ENCODE results near the gene ITPR2.

ITPR2 gene

DNA sequence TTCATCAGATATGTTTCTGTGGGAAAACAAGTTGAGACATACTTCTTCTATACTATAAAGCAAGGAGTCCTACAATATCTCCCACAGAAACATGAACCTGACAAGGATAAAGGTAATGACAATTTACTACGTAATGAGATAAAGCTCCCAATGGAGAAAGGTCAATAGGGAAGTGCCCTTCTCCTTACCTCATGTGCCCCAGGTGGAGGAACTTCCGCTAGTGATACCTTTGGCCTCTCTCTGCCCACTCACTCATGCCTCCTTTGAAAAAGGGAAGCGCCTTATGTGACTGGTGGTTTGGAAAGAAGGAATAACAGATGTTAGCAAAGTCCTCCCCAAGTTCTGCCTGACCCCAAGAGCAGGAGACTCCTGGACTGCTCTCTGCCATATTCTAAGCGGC, 305.3 kb downstream of the ITPR2 start:
- Histone ChIP-seq H3K36me3 (ENCODE audit: low read depth) (no peaks in the 10 kb centered on the region), H3K4me3 (ENCODE audit: severe bottlenecking) (no peak overlapping the region), H3K27ac (ENCODE audit: poor library complexity, severe bottlenecking) (no peak overlapping the region), H3K27me3 (ENCODE audit: insufficient read depth, poor library complexity, severe bottlenecking) (no peaks in the 10 kb centered on the region), H3K9me3 (ENCODE audit: severe bottlenecking) (no peaks in the 10 kb centered on the region), H3K4me1 (ENCODE audit: insufficient read depth, poor library complexity, severe bottlenecking) (no peaks in the 10 kb centered on the region)
- DNase-seq (ENCODE audit: low spot score) (no peak), ATAC-seq (ENCODE audit: low read depth) (no peak)
- TF ChIP-seq, protein P1, sequence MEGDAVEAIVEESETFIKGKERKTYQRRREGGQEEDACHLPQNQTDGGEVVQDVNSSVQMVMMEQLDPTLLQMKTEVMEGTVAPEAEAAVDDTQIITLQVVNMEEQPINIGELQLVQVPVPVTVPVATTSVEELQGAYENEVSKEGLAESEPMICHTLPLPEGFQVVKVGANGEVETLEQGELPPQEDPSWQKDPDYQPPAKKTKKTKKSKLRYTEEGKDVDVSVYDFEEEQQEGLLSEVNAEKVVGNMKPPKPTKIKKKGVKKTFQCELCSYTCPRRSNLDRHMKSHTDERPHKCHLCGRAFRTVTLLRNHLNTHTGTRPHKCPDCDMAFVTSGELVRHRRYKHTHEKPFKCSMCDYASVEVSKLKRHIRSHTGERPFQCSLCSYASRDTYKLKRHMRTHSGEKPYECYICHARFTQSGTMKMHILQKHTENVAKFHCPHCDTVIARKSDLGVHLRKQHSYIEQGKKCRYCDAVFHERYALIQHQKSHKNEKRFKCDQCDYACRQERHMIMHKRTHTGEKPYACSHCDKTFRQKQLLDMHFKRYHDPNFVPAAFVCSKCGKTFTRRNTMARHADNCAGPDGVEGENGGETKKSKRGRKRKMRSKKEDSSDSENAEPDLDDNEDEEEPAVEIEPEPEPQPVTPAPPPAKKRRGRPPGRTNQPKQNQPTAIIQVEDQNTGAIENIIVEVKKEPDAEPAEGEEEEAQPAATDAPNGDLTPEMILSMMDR (IDR thresholded peaks at IDR 0.05; ENCODE audit: poor library complexity, severe bottlenecking), result no peak

DNA sequence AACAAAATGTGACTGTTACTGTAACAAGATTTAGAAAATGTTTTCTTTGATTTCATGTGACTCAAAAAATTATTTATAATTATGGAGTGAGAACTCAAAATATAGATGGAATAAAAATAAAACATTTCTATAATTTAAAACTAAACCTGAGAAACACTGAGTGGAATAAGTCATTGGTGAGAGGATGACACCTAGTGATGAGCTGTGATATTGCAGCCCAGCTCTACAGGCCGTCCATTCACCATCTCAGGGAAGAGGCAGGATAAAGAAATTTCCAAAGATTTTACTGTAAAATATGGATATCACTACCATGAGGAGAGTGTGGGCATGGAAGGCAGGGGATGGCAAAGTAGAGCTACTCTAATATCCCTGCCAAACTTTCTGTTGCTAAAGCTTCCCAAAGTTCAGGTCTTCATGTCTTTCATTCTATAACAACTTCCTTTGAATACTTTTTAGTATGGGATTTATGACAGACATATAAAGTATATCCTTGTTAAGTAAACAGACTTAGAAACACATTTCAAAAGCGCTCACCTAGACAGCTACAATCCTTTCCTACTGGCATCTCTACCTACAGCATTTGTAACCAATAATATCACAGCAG, 308.0 kb downstream of the ITPR2 start:
- no peaks in the 10 kb centered on the region for H3K36me3 ChIP-seq (ENCODE audit: low read depth)
- no peaks in the 10 kb centered on the region for H3K9me3 ChIP-seq (ENCODE audit: severe bottlenecking)
- TF ChIP-seq, protein P1 (IDR thresholded peaks at IDR 0.05; ENCODE audit: poor library complexity, severe bottlenecking), result peak; percentile 29
- H3K27me3 ChIP-seq (ENCODE audit: insufficient read depth, poor library complexity, severe bottlenecking), result no peaks in the 10 kb centered on the region
- H3K27ac ChIP-seq (ENCODE audit: poor library complexity, severe bottlenecking), result no peak overlapping the region
- H3K4me1 ChIP-seq (ENCODE audit: insufficient read depth, poor library complexity, severe bottlenecking), result no peaks in the 10 kb centered on the region
- ATAC-seq (ENCODE audit: low read depth) (no peak), DNase-seq (ENCODE audit: low spot score) (no peak)
- H3K4me3 ChIP-seq (ENCODE audit: severe bottlenecking), result no peak overlapping the region

DNA sequence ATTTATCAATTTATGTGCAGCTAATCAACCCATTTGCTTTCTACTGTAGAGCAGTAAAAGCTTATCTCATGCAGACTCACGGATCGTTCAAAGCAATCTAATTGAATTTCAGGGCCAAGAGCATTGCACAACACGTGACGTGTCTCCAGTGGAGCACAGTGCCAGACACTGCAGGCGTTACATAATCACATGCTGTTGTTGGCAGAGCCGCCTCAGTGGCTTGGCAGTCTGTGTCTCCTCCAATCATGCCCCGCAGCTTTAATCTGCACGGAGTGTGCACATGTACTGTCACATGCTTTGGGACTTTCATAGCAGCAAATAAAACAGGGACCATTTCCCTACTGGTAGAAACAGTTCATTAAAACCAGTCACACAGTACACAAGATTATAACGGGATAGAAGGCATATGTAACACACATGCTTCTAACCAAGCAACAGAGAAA, 309.3 kb downstream of the ITPR2 start:
- Histone ChIP-seq H3K27me3 (ENCODE audit: insufficient read depth, poor library complexity, severe bottlenecking) (no peaks in the 10 kb centered on the region), H3K4me3 (ENCODE audit: severe bottlenecking) (no peak overlapping the region), H3K27ac (ENCODE audit: poor library complexity, severe bottlenecking) (no peak overlapping the region), H3K36me3 (ENCODE audit: low read depth) (no peaks in the 10 kb centered on the region), H3K9me3 (ENCODE audit: severe bottlenecking) (no peaks in the 10 kb centered on the region), H3K4me1 (ENCODE audit: insufficient read depth, poor library complexity, severe bottlenecking) (no peaks in the 10 kb centered on the region)
- ATAC-seq (ENCODE audit: low read depth) (peak; percentile 65), DNase-seq (ENCODE audit: low spot score) (peak; percentile 24)
- TF ChIP-seq, protein P1 (IDR thresholded peaks at IDR 0.05; ENCODE audit: poor library complexity, severe bottlenecking), result no peak

DNA sequence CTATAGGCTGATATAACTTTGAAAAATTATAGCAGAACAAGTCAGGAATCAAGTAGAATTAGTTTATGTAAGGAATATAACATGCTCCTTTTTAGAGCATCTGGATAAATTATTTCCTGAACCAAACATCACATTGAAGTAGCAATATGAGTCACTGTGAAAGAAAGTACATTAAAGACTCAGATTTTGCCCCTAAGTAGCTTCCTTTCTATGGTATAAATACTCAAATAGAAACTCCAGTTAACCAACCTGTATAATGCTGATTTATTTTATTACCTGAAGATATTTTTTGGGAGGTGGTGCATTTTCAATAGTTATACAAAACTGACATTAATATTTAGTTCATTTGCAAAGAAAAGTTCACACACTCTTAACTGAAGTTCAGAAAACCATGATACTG, 312.1 kb downstream of the ITPR2 start:
- TF ChIP-seq, protein P1 (IDR thresholded peaks at IDR 0.05; ENCODE audit: poor library complexity, severe bottlenecking), result no peak
- Histone ChIP-seq H3K9me3 (ENCODE audit: severe bottlenecking) (no peaks in the 10 kb centered on the region), H3K27ac (ENCODE audit: poor library complexity, severe bottlenecking) (no peak overlapping the region), H3K4me3 (ENCODE audit: severe bottlenecking) (no peak overlapping the region), H3K36me3 (ENCODE audit: low read depth) (no peaks in the 10 kb centered on the region), H3K4me1 (ENCODE audit: insufficient read depth, poor library complexity, severe bottlenecking) (no peaks in the 10 kb centered on the region), H3K27me3 (ENCODE audit: insufficient read depth, poor library complexity, severe bottlenecking) (no peaks in the 10 kb centered on the region)
- DNase-seq (ENCODE audit: low spot score) (no peak), ATAC-seq (ENCODE audit: low read depth) (no peak)

DNA sequence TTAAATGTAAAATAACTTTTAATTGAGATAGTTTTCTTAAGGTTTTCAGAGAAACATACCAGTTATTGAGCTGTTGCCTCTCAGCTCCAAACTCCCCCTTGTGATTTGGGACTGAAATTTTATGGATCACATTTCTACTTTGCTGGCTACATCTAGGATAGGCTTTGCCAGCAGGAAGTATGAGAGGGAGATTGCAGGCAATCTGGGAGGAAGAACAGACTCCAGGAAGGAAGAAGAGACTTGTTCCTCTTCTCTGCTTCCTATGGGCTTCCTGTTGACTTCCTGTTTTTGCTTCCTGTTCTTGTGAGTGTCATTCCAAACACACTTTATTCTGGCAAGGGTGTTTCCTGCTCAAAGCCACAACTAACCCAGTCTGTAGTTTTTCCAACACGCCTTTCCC, 312.9 kb downstream of the ITPR2 start:
- H3K36me3 ChIP-seq (ENCODE audit: low read depth), result no peaks in the 10 kb centered on the region
- TF ChIP-seq, protein P1 (IDR thresholded peaks at IDR 0.05; ENCODE audit: poor library complexity, severe bottlenecking), result no peak
- ATAC-seq (ENCODE audit: low read depth) (no peak), DNase-seq (ENCODE audit: low spot score) (no peak)
- no peaks in the 10 kb centered on the region for H3K27me3 ChIP-seq (ENCODE audit: insufficient read depth, poor library complexity, severe bottlenecking)
- no peaks in the 10 kb centered on the region for H3K9me3 ChIP-seq (ENCODE audit: severe bottlenecking)
- H3K4me3 ChIP-seq (ENCODE audit: severe bottlenecking), result no peak overlapping the region
- no peaks in the 10 kb centered on the region for H3K4me1 ChIP-seq (ENCODE audit: insufficient read depth, poor library complexity, severe bottlenecking)
- no peak overlapping the region for H3K27ac ChIP-seq (ENCODE audit: poor library complexity, severe bottlenecking)
